Stimulated activated CD4-positive, alpha-beta T cell treated with anti-CD3 and anti-CD28 coated beads, Interleukin-4, amount 100 ng/mL, for 48 hours (primary cell): ENCODE measurements around the gene SIM2.

Experiments used
- DNase-seq, 2 donors: peaks; one replicate each; pipeline ENCODE4 v3.0.0-alpha.2; 2020; ENCODE audit warnings: low read depth in 2 of 2

SIM2 gene

GRCh38 chr21:36700971-36701755 is 2.2 kb downstream of the SIM2 start:
- DNase-seq: no peak

GRCh38 chr21:36701756-36702621 is 3.1 kb downstream of the SIM2 start:
- no peak for DNase-seq

- DNase-seq: no peak
Observed at GRCh38 chr21:36702622-36702968, 3.7 kb downstream of the SIM2 start.

- no peak for DNase-seq
Observed at GRCh38 chr21:36703123-36703522, 4.2 kb downstream of the SIM2 start.

- DNase-seq: no peak
Observed at GRCh38 chr21:36703626-36704280, 4.8 kb downstream of the SIM2 start.

- DNase-seq: no peak
Observed at GRCh38 chr21:36704281-36704957, 5.5 kb downstream of the SIM2 start.

- no peak for DNase-seq
Observed at GRCh38 chr21:36704958-36705678, 6.2 kb downstream of the SIM2 start.

- DNase-seq: no peak
Observed at GRCh38 chr21:36705679-36706481, 7.0 kb downstream of the SIM2 start.

GRCh38 chr21:36706482-36706852 is 7.6 kb downstream of the SIM2 start:
- DNase-seq: no peak

- DNase-seq: no peak
Observed at GRCh38 chr21:36706951-36707762, 8.2 kb downstream of the SIM2 start.

- DNase-seq: no peak
Observed at GRCh38 chr21:36707763-36708285, 8.9 kb downstream of the SIM2 start.

GRCh38 chr21:36708286-36709029 is 9.5 kb downstream of the SIM2 start:
- no peak for DNase-seq

- no peak for DNase-seq
Observed at GRCh38 chr21:36709030-36709867, 10.3 kb downstream of the SIM2 start.

GRCh38 chr21:36709868-36710728 is 11.2 kb downstream of the SIM2 start:
- DNase-seq: no peak

GRCh38 chr21:36710729-36711048 is 11.8 kb downstream of the SIM2 start:
- DNase-seq: no peak

- DNase-seq: no peak
Observed at GRCh38 chr21:36713746-36714145, 14.8 kb downstream of the SIM2 start.

GRCh38 chr21:36716387-36716786 is 17.5 kb downstream of the SIM2 start:
- DNase-seq: no peak
